ENCODE results near the gene PRDM4.

GRCh38 chr12:107801150-107801549 is 40.2 kb upstream of the PRDM4 start:
- TF ChIP-seq, protein P1, sequence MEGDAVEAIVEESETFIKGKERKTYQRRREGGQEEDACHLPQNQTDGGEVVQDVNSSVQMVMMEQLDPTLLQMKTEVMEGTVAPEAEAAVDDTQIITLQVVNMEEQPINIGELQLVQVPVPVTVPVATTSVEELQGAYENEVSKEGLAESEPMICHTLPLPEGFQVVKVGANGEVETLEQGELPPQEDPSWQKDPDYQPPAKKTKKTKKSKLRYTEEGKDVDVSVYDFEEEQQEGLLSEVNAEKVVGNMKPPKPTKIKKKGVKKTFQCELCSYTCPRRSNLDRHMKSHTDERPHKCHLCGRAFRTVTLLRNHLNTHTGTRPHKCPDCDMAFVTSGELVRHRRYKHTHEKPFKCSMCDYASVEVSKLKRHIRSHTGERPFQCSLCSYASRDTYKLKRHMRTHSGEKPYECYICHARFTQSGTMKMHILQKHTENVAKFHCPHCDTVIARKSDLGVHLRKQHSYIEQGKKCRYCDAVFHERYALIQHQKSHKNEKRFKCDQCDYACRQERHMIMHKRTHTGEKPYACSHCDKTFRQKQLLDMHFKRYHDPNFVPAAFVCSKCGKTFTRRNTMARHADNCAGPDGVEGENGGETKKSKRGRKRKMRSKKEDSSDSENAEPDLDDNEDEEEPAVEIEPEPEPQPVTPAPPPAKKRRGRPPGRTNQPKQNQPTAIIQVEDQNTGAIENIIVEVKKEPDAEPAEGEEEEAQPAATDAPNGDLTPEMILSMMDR (IDR thresholded peaks at IDR 0.05), result no peak
- no peak for TF ChIP-seq POLR2A (IDR thresholded peaks at IDR 0.05)
